Subcutaneous adipose tissue (tissue), 4 donors: ENCODE measurements around the gene VOPP1. TPM values are rescaled to one million over a fixed set of nuclear protein-coding genes. Genes with fewer than 3 reads are reported as not detected.

ENCODE experiments used
- CTCF ChIP-seq: fragments of 450-650 bp; IDR thresholded peaks from one replicate; pipeline ENCODE4 v1.5.1; 2016; ENCODE audit warnings: low read depth, mild to moderate bottlenecking, control low read depth, antibody characterized with exemption, moderate library complexity
- total RNA-seq, 4 donors: library from RNA; depleted of rRNA; stranded (reverse); fragments of >200 nt; gene quantifications; one replicate each; pipeline ENCODE4 v1.1.0, GENCODE V29; 2016

The VOPP1 gene
- total RNA-seq, 4 donors from 2014 or later = 36.9 to 60.5 (median 46.1) TPM

GRCh38 chr7:55457801-55458200, 114.5 kb downstream of the VOPP1 start:
- TF ChIP-seq CTCF = no peak

GRCh38 chr7:55452971-55453370, 119.3 kb downstream of the VOPP1 start:
- no peak for TF ChIP-seq CTCF

- no peak for TF ChIP-seq CTCF
Measured at GRCh38 chr7:55449992-55450535, 122.2 kb downstream of the VOPP1 start.

GRCh38 chr7:55449205-55449991, 122.9 kb downstream of the VOPP1 start:
- no peak for TF ChIP-seq CTCF

GRCh38 chr7:55448526-55448925, 123.8 kb downstream of the VOPP1 start:
- no peak for TF ChIP-seq CTCF

- no peak for TF ChIP-seq CTCF
Measured at GRCh38 chr7:55444786-55445185, 127.5 kb downstream of the VOPP1 start.

- TF ChIP-seq CTCF = no peak
Measured at GRCh38 chr7:55441774-55442522, 130.4 kb downstream of the VOPP1 start.
